ENCODE measurements around the gene TMEM120B.
"Not testable (repeated sequence)": the region's sequence is repeated elsewhere in the genome, so short reads cannot be mapped to it uniquely, and the experiment has no call there.

The TMEM120B gene

DNA sequence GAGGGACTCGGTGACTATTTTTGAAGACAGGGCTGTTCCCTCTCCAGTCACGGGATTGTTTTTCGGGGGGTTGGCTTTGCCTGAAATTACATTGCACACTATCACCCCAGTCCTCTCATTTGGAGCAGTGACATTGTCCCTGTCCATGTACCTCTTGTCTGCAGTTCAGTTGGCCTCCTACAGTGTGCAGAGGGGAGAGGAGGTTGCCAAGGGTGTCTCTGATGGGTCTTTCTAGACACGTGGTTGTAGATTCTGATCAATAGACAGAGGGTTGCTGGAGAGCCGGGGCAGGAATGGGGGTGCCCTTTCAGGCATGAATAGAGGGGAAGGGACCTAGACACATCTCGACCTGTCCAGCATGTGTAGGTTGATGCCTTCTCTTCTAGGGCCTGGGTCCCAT is 1.2 kb downstream of the TMEM120B start:
- peaks cover 7% of the 10 kb centered on the region; the same call in 1 of the 2 replicates for H3K79me2 ChIP-seq (ENCODE audit: insufficient read depth, low read length)
- TF ChIP-seq CTCF (IDR thresholded peaks at IDR 0.05; ENCODE audit: low read length), result no peak
- TF ChIP-seq EZH2 (IDR thresholded peaks at IDR 0.05; ENCODE audit: borderline replicate concordance, low read length), result no peak
- no peak overlapping the region for H3K27ac ChIP-seq (ENCODE audit: low read depth, low read length, poor library complexity, severe bottlenecking)
- no peaks in the 10 kb centered on the region for H3K27me3 ChIP-seq (ENCODE audit: insufficient read depth, low read length)
- peaks cover 6% of the 10 kb centered on the region; the same call in 1 of the 2 replicates for H3K36me3 ChIP-seq (ENCODE audit: insufficient read depth, low read length)
- peaks cover 25% of the 10 kb centered on the region for H3K4me1 ChIP-seq (ENCODE audit: insufficient read depth, low read length, severe bottlenecking)
- H4K20me1 ChIP-seq (ENCODE audit: insufficient read depth, low read length), result no peaks in the 10 kb centered on the region
- peak overlapping the region; percentile 100 for H3K4me3 ChIP-seq (ENCODE audit: low read depth, low read length, poor library complexity, severe bottlenecking)
- H3K9me2 ChIP-seq (ENCODE audit: low read depth, low read length), result no peaks in the 10 kb centered on the region
- H3K9me3 ChIP-seq (ENCODE audit: low read length), result no peaks in the 10 kb centered on the region
- H3K9ac ChIP-seq (ENCODE audit: low read length), result peak overlapping the region; percentile 70
- no peak overlapping the region for H2AFZ ChIP-seq (ENCODE audit: low read length)
- peak overlapping the region; percentile 100 for H3K4me2 ChIP-seq (ENCODE audit: low read length)
- no peaks in the 10 kb centered on the region for H3F3A ChIP-seq (ENCODE audit: insufficient read depth, low read length)

DNA sequence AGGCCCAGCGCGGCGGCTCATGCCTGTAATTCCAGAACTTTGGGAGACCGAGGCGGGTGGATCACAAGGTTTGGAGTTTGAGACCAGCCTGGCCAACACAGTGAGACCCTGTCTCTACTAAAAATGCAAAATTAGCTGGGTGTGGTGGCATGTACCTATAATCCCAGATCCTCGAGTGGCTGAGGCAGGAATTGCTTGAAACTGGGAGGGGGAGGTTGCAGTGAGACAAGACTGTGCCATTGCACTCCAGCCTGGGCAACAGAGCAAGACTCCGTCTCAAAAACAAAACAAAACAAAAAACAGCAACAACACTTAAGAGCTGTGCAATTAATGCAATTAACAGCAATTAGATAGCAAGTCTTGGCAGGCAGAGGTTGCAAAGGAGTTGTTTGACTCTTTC is 2.5 kb downstream of the TMEM120B start:
- not testable (repeated sequence) for H3K4me3 ChIP-seq (ENCODE audit: low read depth, low read length, poor library complexity, severe bottlenecking); H3K9me3 ChIP-seq (ENCODE audit: low read length); H3K27ac ChIP-seq (ENCODE audit: low read depth, low read length, poor library complexity, severe bottlenecking); H2AFZ ChIP-seq (ENCODE audit: low read length); H3K4me2 ChIP-seq (ENCODE audit: low read length); H3K27me3 ChIP-seq (ENCODE audit: insufficient read depth, low read length); H4K20me1 ChIP-seq (ENCODE audit: insufficient read depth, low read length); H3K79me2 ChIP-seq (ENCODE audit: insufficient read depth, low read length); H3K9ac ChIP-seq (ENCODE audit: low read length); H3F3A ChIP-seq (ENCODE audit: insufficient read depth, low read length); H3K9me2 ChIP-seq (ENCODE audit: low read depth, low read length); H3K36me3 ChIP-seq (ENCODE audit: insufficient read depth, low read length)
- peaks cover 23% of the 10 kb centered on the region for H3K4me1 ChIP-seq (ENCODE audit: insufficient read depth, low read length, severe bottlenecking)

DNA sequence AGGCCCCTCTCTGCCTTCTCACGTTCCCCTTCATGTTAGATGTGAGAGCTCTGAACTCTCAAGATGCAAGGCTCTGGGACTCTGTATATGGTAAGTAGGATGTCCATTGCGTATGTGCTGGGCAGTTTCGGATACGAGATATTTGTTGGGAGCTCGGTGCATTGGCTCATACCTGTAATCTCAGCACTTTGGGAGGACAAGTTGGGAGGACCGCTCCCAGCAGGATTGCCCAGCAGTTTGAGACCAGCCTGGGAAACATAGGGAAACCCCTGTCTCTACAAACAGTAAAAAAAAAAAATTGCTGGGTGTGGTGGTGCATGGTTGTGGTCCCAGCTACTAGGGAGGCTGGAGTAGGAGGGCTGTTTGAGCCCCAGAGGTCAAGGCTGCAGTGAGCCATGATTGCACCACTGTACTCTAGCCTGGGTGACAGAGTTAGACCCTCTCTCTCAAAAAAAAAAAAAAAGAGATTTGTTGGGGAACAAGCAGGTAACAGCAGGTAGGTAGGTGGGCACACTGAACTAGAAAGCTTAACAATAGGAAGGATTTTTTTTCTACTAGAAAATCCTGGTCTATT is 3.4 kb downstream of the TMEM120B start:
- Histone ChIP-seq H3K79me2 (ENCODE audit: insufficient read depth, low read length) (peaks cover 7% of the 10 kb centered on the region; the same call in 1 of the 2 replicates), H3F3A (ENCODE audit: insufficient read depth, low read length) (no peaks in the 10 kb centered on the region), H3K9ac (ENCODE audit: low read length) (no peak overlapping the region), H3K27me3 (ENCODE audit: insufficient read depth, low read length) (no peaks in the 10 kb centered on the region), H3K36me3 (ENCODE audit: insufficient read depth, low read length) (peaks cover 6% of the 10 kb centered on the region; the same call in 1 of the 2 replicates), H3K4me1 (ENCODE audit: insufficient read depth, low read length, severe bottlenecking) (peaks cover 23% of the 10 kb centered on the region), H3K9me3 (ENCODE audit: low read length) (no peaks in the 10 kb centered on the region), H3K9me2 (ENCODE audit: low read depth, low read length) (no peaks in the 10 kb centered on the region), H2AFZ (ENCODE audit: low read length) (no peak overlapping the region), H3K27ac (ENCODE audit: low read depth, low read length, poor library complexity, severe bottlenecking) (no peak overlapping the region), H4K20me1 (ENCODE audit: insufficient read depth, low read length) (no peaks in the 10 kb centered on the region), H3K4me2 (ENCODE audit: low read length) (no peak overlapping the region), H3K4me3 (ENCODE audit: low read depth, low read length, poor library complexity, severe bottlenecking) (no peak overlapping the region)
- no peak for TF ChIP-seq CTCF (IDR thresholded peaks at IDR 0.05; ENCODE audit: low read length)
- no peak for TF ChIP-seq EZH2 (IDR thresholded peaks at IDR 0.05; ENCODE audit: borderline replicate concordance, low read length)

Measured in OCI-LY1 (cell line).